Uterus (tissue), 4 donors: ENCODE measurements around the gene KLK12. TPM values are rescaled to one million over a fixed set of nuclear protein-coding genes. Genes with fewer than 3 reads are reported as not detected.

Experiments
- DNase-seq, 2 donors: peaks; one replicate each; pipeline ENCODE4 v3.0.0-alpha.2; 2019 to 2020
- H3K27ac ChIP-seq, 2 donors: fragments of 200-600 bp; sonication (generic); 1 replicate in 1 of 2; 2 replicates in 1 of 2; pipeline ENCODE4 v1.5.1; 2016 to 2018
- H3K27me3 ChIP-seq, 2 donors: fragments of 200-600 bp; sonication (generic); one replicate each; pipeline ENCODE4 v1.5.1; 2018 to 2019; ENCODE audit warnings: control low read depth in 1 of 2
- H3K36me3 ChIP-seq, 2 donors: fragments of 200-600 bp; sonication (generic); one replicate each; pipeline ENCODE4 v1.5.1; 2019; ENCODE audit warnings: control low read depth in 1 of 2
- H3K4me1 ChIP-seq, 2 donors: fragments of 200-600 bp; sonication (generic); one replicate each; pipeline ENCODE4 v1.5.1; 2018 to 2019; ENCODE audit warnings: control low read depth in 1 of 2
- H3K4me3 ChIP-seq, 2 donors: fragments of 200-600 bp; sonication (generic); 1 replicate in 1 of 2; 2 replicates in 1 of 2; pipeline ENCODE4 v1.5.1; 2018 to 2019; ENCODE audit warnings: mild to moderate bottlenecking in 1 of 2
- H3K9me3 ChIP-seq, 2 donors: fragments of 200-600 bp; sonication (generic); one replicate each; pipeline ENCODE4 v1.5.1; 2019; ENCODE audit warnings: control low read depth in 1 of 2
- POLR2A ChIP-seq, 2 donors: fragments of 450-650 bp; IDR thresholded peaks; one replicate each; pipeline ENCODE4 v1.6.1; 2016; ENCODE audit warnings: antibody characterized with exemption in 2 of 2, mild to moderate bottlenecking in 1 of 2, moderate library complexity in 1 of 2
- intact Hi-C: fragments of 100-400 bp; cut with DNase I; formaldehyde crosslinking; loops from one replicate; pipeline ENCODE4 v1.15.1; 2023; ENCODE audit warnings: low total_unique reads
- total RNA-seq, 4 donors: library from RNA; depleted of rRNA in 3 of 4; stranded (reverse); fragments of >200 nt in 3 of 4; gene quantifications; one replicate each; pipeline versions ENCODE4 v1.1.0 to v1.2.4, GENCODE V29; 2014 to 2023
- TF ChIP-seq, protein P1 (sequence below), 4 experiments: fragments of 200-600 bp in 2 of 4; fragments of 450-650 bp in 2 of 4; sonication (generic) in 2 of 4; IDR thresholded peaks; one replicate each; pipeline ENCODE4 v1.5.1; 2016 to 2019; ENCODE audit warnings: antibody characterized with exemption in 4 of 4, mild to moderate bottlenecking in 2 of 4, moderate library complexity in 1 of 4
- donor health status: DM: yes; HTN: yes; CAD: no.

Gene KLK12
- total RNA-seq, 4 donors from 2014 or later: not detected

DNA sequence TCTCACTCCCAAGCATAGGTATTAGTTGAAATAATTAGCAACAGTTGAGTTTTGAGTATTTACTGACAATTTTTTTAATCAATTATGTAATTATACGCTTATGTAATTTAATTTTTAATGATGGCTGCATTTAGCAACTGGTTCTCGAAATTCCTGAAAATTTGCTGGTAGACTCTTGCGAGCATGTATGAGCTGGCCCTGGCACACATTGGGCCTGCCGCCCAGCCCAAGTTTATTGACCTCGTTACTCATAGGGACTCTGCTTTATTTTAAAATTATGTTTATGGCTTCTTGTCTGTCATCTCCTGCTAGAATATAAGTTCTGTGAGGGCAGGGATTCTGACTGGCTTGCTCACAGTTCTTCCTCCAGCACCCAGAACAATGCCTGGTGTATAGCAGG lies 41.2 kb upstream of the KLK12 start:
- H3K4me1 ChIP-seq: no peaks in the 10 kb centered on the region
- no peaks in the 10 kb centered on the region for H3K36me3 ChIP-seq
- H3K9me3 ChIP-seq: peaks cover 0 to 6% of the 10 kb centered on the region in 2 donors
- intact Hi-C loops: no loop called here
- no peak for DNase-seq
- H3K27me3 ChIP-seq: no peaks in the 10 kb centered on the region
- H3K4me3 ChIP-seq: no peak overlapping the region
- H3K27ac ChIP-seq: no peak overlapping the region
- TF ChIP-seq, protein P1, sequence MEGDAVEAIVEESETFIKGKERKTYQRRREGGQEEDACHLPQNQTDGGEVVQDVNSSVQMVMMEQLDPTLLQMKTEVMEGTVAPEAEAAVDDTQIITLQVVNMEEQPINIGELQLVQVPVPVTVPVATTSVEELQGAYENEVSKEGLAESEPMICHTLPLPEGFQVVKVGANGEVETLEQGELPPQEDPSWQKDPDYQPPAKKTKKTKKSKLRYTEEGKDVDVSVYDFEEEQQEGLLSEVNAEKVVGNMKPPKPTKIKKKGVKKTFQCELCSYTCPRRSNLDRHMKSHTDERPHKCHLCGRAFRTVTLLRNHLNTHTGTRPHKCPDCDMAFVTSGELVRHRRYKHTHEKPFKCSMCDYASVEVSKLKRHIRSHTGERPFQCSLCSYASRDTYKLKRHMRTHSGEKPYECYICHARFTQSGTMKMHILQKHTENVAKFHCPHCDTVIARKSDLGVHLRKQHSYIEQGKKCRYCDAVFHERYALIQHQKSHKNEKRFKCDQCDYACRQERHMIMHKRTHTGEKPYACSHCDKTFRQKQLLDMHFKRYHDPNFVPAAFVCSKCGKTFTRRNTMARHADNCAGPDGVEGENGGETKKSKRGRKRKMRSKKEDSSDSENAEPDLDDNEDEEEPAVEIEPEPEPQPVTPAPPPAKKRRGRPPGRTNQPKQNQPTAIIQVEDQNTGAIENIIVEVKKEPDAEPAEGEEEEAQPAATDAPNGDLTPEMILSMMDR (IDR thresholded peaks at IDR 0.05): no peak
- TF ChIP-seq POLR2A (IDR thresholded peaks at IDR 0.05): no peak

DNA sequence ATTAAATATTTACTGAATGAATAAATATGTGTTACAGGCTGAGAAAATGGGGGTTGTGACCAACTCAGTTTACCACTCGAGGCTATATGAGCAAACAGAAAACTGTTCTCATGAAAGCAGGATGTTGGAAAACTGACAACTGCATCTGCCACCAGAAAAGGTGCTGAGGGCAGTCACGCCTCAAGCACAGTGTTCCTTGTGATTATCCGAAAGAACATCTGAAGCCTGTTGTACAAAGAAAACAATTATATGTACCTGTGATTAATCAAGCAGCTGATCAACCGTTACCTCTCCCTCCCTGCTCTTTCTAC lies 36.2 kb upstream of the KLK12 start:
- TF ChIP-seq, protein P1 (IDR thresholded peaks at IDR 0.05): no peak
- TF ChIP-seq POLR2A (IDR thresholded peaks at IDR 0.05): no peak
- DNase-seq: no peak
- no peak overlapping the region for H3K27ac ChIP-seq

DNA sequence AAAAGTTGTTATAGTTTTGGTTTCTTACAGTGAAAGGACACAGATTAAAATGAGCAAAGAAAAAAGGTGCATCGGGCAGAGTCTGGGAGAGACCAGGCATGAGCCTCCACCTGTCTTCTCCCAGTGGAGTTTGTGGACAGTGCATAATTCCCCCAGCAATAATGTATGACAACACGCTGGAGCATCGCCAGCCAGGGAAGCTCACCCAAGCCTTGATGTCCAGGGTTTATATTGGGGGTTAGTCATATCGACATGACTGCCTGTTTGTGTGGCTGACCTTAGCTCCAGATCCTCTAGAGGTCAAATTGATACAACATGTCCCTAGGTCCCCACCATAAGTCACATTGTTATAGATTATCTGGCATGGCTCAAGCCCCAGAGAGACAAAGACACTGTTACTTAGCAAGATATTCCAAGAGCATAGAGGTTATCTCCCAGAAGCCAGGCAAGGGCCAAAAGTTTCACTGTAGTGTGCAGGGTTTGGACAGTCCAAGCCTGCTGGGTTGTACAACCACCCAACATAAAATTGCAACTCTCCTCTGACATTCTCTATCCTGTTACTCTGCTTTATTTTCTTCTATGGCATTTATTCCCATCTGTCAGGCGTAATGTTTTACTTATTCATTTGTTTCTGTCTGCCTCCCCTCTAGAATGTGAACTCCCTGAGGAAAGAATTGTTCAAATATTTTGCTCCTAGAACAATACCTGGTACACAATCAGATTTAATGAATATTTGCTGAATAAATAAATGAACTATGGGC lies 35.7 kb upstream of the KLK12 start:
- Histone ChIP-seq H3K36me3 (no peaks in the 10 kb centered on the region), H3K9me3 (peaks cover 0 to 6% of the 10 kb centered on the region in 2 donors), H3K4me3 (no peak overlapping the region), H3K4me1 (no peaks in the 10 kb centered on the region), H3K27me3 (no peaks in the 10 kb centered on the region), H3K27ac (no peak overlapping the region)
- TF ChIP-seq POLR2A (IDR thresholded peaks at IDR 0.05): no peak
- TF ChIP-seq, protein P1 (IDR thresholded peaks at IDR 0.05): no peak
- DNase-seq: no peak
- intact Hi-C loops: no loop called here

More for the DNA sequence above, 36.2 kb upstream of the KLK12 start:
- Histone ChIP-seq H3K4me1 (no peaks in the 10 kb centered on the region), H3K4me3 (no peak overlapping the region), H3K27me3 (no peaks in the 10 kb centered on the region), H3K36me3 (no peaks in the 10 kb centered on the region), H3K9me3 (peaks cover 0 to 6% of the 10 kb centered on the region in 2 donors)
- intact Hi-C loops: no loop called here

DNA sequence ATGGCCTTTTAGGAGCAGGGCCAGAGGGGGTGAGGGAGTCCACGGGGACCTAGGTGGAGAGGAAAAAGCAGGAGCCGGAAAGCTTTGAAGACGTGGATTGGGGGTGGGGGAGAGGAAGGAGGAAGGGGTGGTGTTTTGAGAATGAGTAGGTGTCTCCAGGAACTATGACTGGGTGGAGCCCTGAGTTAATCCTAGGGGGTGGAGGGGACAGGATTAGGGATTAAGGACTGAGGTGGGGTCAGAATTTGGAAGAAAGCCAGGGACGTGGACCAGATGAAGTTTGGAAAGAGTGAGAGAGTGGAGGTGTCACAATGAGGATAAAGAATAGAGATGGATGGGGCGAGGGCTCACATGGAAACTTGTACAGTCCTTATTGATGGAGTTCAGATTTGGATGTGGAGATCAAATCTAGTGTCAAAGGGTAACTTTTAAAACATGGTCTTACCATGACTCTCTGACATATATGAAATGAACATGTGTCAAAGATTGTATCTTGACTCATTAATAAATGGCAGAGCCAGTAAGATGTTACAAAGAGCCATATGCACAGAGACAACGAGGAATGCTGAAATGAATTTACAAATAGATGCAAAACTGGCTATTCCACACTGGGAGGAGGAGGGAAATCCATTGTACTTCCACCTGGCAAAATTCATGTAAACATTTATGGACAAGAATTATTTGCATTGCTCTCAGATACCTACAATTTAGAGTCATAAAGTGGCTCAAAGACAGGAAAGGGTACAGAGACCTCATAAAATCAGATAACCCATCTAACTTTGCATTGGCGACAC lies 31.8 kb upstream of the KLK12 start:
- TF ChIP-seq, protein P1 (IDR thresholded peaks at IDR 0.05): no peak
- TF ChIP-seq POLR2A (IDR thresholded peaks at IDR 0.05): no peak
- intact Hi-C loops: no loop called here
- no peaks in the 10 kb centered on the region for H3K27me3 ChIP-seq

More for the DNA sequence above, 31.8 kb upstream of the KLK12 start:
- Histone ChIP-seq H3K36me3 (no peaks in the 10 kb centered on the region), H3K9me3 (no peaks in the 10 kb centered on the region), H3K4me3 (no peak overlapping the region), H3K4me1 (peaks cover 0 to 5% of the 10 kb centered on the region in 2 donors), H3K27ac (no peak overlapping the region)
- DNase-seq: no peak
